SJSA1 (cell line): ENCODE data around the gene ARL6IP5. TPM values are rescaled to one million over a fixed set of nuclear protein-coding genes. Genes with fewer than 3 reads are reported as not detected.

Experiments
- DNase-seq, 2 experiments: peaks; one replicate each; pipeline ENCODE4 v3.0.0-alpha.2; 2015 to 2020; ENCODE audit warnings: low spot score in 2 of 2, low read depth in 1 of 2
- H3K27ac ChIP-seq: fragments of 250-450 bp; sonication (Bioruptor Pico); 2 replicates; pipeline ENCODE4 v1.5.1; 2020; ENCODE audit warnings: mild to moderate bottlenecking, moderate library complexity
- H3K27me3 ChIP-seq: fragments of 250-450 bp; sonication (Bioruptor Pico); replicated peaks from 2 replicates; pipeline ENCODE4 v1.5.1; 2020; ENCODE audit warnings: mild to moderate bottlenecking, moderate library complexity
- H3K36me3 ChIP-seq: fragments of 250-450 bp; sonication (Bioruptor Pico); 2 replicates; pipeline ENCODE4 v1.5.1; 2020; ENCODE audit warnings: mild to moderate bottlenecking
- H3K4me1 ChIP-seq: fragments of 250-450 bp; sonication (Bioruptor Pico); replicated peaks from 2 replicates; pipeline ENCODE4 v1.6.1; 2021; ENCODE audit warnings: mild to moderate bottlenecking
- H3K4me3 ChIP-seq: fragments of 250-450 bp; sonication (Bioruptor Pico); 2 replicates; pipeline ENCODE4 v1.5.1; 2020; ENCODE audit warnings: mild to moderate bottlenecking
- H3K9me3 ChIP-seq: fragments of 250-450 bp; sonication (Bioruptor Pico); replicated peaks from 2 replicates; pipeline ENCODE4 v1.5.1; 2020; ENCODE audit warnings: mild to moderate bottlenecking
- total RNA-seq: library from RNA; depleted of rRNA; stranded (reverse); fragments of >200 nt; shearing (Covaris generic); gene quantifications from 2 replicates; pipeline ENCODE4 v1.2.3, GENCODE V29; 2014; rRNA removed

The ARL6IP5 gene
- total RNA-seq, 1 experiment from 2014 or later, result 49.8 TPM

DNA sequence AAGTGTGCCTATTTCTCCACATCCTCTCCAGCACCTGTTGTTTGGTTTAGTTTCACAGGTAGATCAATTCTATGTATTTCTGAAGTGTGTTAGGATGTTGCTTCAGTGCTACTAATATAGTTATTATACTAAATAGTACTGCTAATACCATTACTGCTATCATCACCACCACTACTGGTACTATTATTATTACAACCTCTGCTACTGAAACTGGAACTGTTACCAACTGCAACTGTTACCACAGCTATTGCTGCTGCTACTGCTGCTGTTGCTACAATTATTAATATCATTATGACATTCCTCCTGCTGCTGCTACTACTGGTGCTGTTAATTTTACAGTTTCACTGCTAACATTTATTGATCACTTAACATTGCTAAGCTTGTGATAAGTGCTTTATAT, 46.0 kb downstream of the ARL6IP5 start:
- Histone ChIP-seq H3K4me3 (no peak overlapping the region), H3K9me3 (no peaks in the 10 kb centered on the region), H3K27me3 (peaks cover 4% of the 10 kb centered on the region; the same call in 1 of the 2 replicates), H3K36me3 (no peaks in the 10 kb centered on the region), H3K4me1 (no peaks in the 10 kb centered on the region), H3K27ac (no peak overlapping the region)
- no peak for DNase-seq

DNA sequence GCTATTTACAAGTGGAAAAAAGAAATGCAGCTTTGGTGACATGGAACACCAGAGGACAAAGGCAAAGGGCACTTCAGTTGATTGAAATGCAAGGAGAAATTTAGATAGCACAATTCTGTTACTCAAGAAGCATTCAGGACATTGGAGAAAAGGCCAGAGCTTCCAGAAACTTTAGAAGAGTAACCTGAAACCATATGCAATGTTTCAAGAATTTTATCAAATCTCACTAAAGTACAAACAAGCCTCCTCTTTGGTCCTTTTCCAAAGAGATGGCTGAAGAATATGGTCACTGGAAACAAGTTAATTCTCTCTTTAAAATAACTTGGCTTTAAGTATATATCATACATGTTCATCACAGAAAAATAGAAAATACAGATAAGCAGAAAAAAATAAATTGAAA, 52.3 kb downstream of the ARL6IP5 start:
- no peaks in the 10 kb centered on the region for H3K36me3 ChIP-seq
- H3K27me3 ChIP-seq, result no peaks in the 10 kb centered on the region
- no peak overlapping the region for H3K27ac ChIP-seq
- H3K4me3 ChIP-seq, result no peak overlapping the region
- H3K9me3 ChIP-seq, result no peaks in the 10 kb centered on the region
- DNase-seq, result no peak
- no peaks in the 10 kb centered on the region for H3K4me1 ChIP-seq

DNA sequence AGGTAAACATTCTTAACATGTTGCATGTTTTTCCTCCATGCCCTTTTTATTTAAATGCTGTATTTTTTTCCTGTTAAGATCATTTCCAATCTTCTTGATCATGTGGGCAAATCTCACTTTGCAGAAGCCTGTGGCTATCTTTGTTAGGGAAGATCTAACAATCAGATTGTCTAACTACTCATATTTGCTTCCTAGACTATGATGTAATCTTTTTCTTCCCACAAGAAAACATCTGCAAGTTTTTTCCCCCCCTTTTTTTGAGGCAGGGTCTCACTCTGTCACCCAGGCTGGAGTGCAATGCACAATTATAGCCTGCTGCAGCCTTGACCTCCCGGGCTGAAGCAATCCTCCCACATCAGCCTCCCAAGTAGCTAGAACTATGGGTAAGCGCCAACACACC, 52.7 kb downstream of the ARL6IP5 start:
- Histone ChIP-seq H3K4me3 (no peak overlapping the region), H3K36me3 (no peaks in the 10 kb centered on the region), H3K27ac (no peak overlapping the region), H3K27me3 (no peaks in the 10 kb centered on the region), H3K9me3 (no peaks in the 10 kb centered on the region), H3K4me1 (no peaks in the 10 kb centered on the region)
- DNase-seq, result no peak

DNA sequence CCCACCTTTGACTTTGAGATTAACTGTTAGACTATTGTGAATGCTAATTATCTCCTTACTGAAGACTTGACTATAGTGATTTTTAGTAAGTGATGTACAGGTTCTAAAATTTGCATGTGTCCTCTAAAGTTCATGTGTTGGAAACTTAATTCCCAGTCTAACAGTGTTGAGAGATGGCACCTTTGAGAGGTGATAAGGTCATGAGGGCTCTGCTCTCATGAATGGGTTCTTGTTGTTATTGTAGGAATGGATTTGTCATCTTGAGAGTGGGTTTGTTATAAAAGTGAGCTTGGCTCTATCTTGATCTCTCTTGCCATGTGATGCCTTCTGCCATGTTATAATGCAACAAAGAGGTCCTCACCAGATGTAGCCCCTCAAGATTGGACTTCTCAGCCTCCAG, 56.6 kb downstream of the ARL6IP5 start:
- Histone ChIP-seq H3K4me3 (no peak overlapping the region), H3K4me1 (no peaks in the 10 kb centered on the region), H3K9me3 (no peaks in the 10 kb centered on the region), H3K27me3 (no peaks in the 10 kb centered on the region), H3K36me3 (no peaks in the 10 kb centered on the region), H3K27ac (no peak overlapping the region)
- DNase-seq, result no peak

DNA sequence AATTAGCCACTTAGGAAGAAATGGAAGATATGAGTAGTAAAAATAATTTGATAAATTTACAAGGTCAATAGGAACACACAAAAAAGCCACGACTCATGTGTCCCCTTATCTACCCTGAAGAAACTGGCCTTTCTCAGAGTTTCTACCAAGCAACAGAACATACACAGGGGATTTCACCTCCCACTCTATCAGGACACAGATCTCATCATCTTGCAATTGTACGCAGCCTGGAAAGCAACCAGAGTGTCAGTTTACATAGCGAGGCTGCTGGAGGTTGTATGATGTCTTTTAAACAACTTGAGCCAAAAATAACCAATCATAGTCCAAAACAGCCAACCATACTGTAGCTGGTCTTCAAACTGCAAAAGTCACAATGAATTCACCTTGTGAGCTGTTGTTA, 57.4 kb downstream of the ARL6IP5 start:
- H3K4me1 ChIP-seq, result no peaks in the 10 kb centered on the region
- no peaks in the 10 kb centered on the region for H3K36me3 ChIP-seq
- no peaks in the 10 kb centered on the region for H3K9me3 ChIP-seq
- no peak overlapping the region for H3K4me3 ChIP-seq
- no peak overlapping the region for H3K27ac ChIP-seq
- H3K27me3 ChIP-seq, result no peaks in the 10 kb centered on the region
- DNase-seq, result no peak

DNA sequence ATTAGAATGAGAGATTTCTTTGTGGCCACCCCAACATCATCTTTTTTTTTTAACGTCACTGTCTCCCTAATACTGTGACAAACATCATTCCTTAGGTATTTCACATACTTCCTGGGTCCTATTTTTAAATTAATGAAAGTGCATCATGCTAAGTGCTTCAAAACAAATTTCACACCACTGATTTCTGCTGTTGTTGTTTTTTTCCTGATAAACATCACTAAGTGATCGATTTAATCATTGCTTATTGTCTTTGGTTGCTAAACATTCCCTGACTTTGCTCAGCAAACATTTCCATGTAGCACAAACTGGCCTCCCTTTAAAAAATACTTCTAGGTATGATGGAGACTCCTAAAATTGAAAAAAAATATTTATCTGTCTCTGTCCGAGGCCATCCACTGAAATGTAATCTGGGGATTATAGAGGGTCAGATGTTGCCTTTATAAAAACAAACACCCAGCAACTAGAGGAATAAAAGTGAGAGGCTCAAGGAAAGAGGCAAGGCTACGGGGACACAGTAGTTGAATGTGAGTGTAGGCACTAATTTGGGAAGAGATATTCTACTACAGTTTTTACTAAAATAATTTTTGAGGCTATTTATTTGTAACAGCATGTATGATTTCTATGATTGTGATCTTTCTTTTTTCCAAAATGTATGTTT, 58.2 kb downstream of the ARL6IP5 start:
- Histone ChIP-seq H3K9me3 (no peaks in the 10 kb centered on the region), H3K4me3 (no peak overlapping the region), H3K36me3 (no peaks in the 10 kb centered on the region), H3K4me1 (no peaks in the 10 kb centered on the region), H3K27me3 (no peaks in the 10 kb centered on the region), H3K27ac (no peak overlapping the region)
- no peak for DNase-seq

DNA sequence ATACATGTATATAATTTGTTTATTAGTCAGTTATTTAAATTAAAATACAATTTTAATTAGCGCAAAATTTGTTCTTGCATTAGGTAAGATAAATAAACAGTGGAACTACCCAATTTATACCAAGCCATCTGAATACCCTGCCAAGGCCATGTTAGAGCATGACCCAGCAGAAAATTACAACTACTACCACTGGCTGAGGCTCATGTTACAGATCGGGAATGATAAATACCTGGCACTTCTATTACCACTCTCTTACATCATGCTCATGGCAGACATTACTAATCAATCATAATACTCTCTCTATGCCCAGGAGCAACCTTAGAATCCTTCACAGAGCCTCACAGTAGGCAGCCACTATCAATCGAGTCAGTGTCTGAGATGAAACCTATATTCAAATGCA, 58.9 kb downstream of the ARL6IP5 start:
- DNase-seq, result no peak

DNA sequence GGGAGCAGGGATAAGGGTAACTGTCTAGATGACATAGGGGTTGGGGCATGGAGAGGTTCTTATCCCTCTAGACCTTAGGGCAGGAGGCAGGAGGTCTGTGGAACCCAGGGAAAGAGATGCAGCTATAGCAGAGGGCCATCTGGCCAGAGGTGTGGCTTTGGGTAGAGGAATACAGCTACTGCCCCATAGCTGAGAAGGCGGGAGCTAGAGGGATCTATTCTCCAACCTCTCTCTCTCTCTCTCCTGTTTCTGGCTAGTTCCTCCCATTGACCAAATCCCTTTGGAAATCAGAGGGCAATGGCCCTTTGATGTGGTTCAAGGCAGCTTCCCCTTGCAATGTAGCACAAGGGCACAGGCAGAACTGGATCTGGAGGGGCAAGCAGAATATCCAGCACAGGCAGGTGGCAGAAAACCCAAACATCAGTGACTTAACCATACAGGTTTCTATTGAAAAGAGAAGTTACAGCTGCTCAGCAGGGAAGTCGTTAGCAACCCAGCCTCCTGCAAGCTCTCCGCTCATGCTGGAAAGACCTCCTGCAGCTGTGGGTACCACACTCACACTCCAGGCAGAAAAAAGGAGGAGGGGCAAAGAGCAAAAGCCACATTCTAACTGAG, 60.0 kb downstream of the ARL6IP5 start:
- H3K4me1 ChIP-seq, result no peaks in the 10 kb centered on the region
- no peak overlapping the region for H3K4me3 ChIP-seq
- H3K9me3 ChIP-seq, result no peaks in the 10 kb centered on the region
- no peak for DNase-seq
- no peaks in the 10 kb centered on the region for H3K27me3 ChIP-seq
- H3K27ac ChIP-seq, result no peak overlapping the region
- H3K36me3 ChIP-seq, result no peaks in the 10 kb centered on the region

More for the DNA sequence above, 58.9 kb downstream of the ARL6IP5 start:
- Histone ChIP-seq H3K9me3 (no peaks in the 10 kb centered on the region), H3K36me3 (no peaks in the 10 kb centered on the region), H3K4me3 (no peak overlapping the region), H3K4me1 (no peaks in the 10 kb centered on the region), H3K27ac (no peak overlapping the region), H3K27me3 (no peaks in the 10 kb centered on the region)

DNA sequence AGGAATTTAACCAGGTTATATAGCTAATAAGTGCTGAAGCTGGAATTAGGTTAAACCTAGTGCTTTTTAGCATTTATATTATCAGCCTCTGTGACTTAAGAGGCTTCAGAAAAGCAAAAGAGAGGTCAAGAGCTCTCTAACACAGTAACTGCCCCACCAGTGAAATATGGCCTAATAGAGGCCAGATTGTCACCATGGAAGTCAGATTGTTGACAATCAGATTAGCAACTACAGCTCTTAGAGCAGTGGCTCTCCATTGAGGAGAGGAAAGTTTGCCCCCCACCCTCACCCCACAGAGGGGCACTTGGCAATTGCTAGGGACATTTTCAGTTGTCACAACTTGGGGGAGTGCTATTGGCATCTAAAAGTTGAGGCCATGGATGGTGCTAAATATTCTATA, 61.0 kb downstream of the ARL6IP5 start:
- Histone ChIP-seq H3K27me3 (no peaks in the 10 kb centered on the region), H3K27ac (no peak overlapping the region), H3K4me1 (no peaks in the 10 kb centered on the region), H3K4me3 (no peak overlapping the region), H3K36me3 (no peaks in the 10 kb centered on the region), H3K9me3 (no peaks in the 10 kb centered on the region)
- no peak for DNase-seq

DNA sequence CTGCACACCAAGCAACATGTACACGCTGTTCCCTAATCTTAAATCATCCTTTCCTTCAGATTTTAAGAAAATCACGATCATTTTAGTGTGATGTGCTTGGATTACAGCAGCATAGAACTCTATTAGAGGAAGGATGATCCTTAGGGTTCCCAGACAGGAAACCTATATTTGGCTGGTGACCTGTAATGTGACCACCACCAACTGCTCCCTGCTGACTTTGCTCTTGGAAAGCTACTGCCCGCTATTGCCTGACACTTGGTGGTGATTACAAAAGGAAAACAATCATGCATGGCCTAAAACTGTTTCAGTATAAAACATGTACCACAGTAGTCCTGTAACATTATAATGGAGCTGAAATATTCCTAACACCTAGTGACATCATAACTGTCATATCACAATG, 64.8 kb downstream of the ARL6IP5 start:
- no peak overlapping the region for H3K4me3 ChIP-seq
- H3K27me3 ChIP-seq, result no peaks in the 10 kb centered on the region
- H3K9me3 ChIP-seq, result no peaks in the 10 kb centered on the region
- H3K36me3 ChIP-seq, result no peaks in the 10 kb centered on the region
- no peak for DNase-seq
- H3K27ac ChIP-seq, result no peak overlapping the region
- no peaks in the 10 kb centered on the region for H3K4me1 ChIP-seq

Other genes starting within 250 kb of the ARL6IP5 start
- gene TAFA4, start 152.4 kb upstream of the ARL6IP5 start, total RNA-seq, result not detected in 2 replicates
- gene EOGT, start 71.3 kb upstream of the ARL6IP5 start, total RNA-seq, result 23.3 and 43.0 TPM in 2 replicates
- 11.8 and 19.5 TPM in 2 replicates for gene TMF1, start 32.6 kb upstream of the ARL6IP5 start, total RNA-seq
- 63.6 and 76.4 TPM in 2 replicates for gene UBA3, start 4.6 kb upstream of the ARL6IP5 start, total RNA-seq
- gene LMOD3, start 37.7 kb downstream of the ARL6IP5 start, total RNA-seq, result not detected in 2 replicates